ENCODE data around the gene PTPRK. TPM values are rescaled to one million over a fixed set of nuclear protein-coding genes. Genes with fewer than 3 reads are reported as not detected.

Gene PTPRK
- polyA plus RNA-seq, 1 donor (not counting 4 experiments of a cell fraction or from before 2014, with no cell fraction given): 52.7 TPM

DNA sequence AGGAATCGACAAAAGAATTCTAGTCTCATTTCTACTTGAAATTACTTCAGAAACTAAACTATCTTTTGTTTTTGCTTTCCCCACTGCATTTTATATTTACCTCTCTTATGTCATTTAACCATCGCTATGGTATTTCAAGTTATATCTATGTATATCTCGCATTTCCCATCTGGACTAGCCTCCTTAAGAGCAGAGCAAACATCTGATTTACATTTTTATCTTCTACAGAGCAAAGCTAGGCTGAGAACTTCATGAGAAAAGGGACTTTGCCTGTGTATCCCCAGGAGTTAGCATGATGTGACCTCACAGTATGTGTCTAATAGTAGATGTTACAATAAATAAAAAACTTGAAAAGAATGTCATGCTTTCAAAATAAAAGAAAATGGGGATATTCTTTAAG is 201.2 kb downstream of the PTPRK start:
- DNase-seq (ENCODE audit: low read depth, low spot score): no peak
- dilution Hi-C loops (cut with MboI; ENCODE audit: extremely low pct_ligation_motif_present, low sequenced_read_pairs): no loop called here
- TF ChIP-seq EZH2 (IDR thresholded peaks at IDR 0.05; ENCODE audit: low read length): no peak
- TF ChIP-seq, protein P1, sequence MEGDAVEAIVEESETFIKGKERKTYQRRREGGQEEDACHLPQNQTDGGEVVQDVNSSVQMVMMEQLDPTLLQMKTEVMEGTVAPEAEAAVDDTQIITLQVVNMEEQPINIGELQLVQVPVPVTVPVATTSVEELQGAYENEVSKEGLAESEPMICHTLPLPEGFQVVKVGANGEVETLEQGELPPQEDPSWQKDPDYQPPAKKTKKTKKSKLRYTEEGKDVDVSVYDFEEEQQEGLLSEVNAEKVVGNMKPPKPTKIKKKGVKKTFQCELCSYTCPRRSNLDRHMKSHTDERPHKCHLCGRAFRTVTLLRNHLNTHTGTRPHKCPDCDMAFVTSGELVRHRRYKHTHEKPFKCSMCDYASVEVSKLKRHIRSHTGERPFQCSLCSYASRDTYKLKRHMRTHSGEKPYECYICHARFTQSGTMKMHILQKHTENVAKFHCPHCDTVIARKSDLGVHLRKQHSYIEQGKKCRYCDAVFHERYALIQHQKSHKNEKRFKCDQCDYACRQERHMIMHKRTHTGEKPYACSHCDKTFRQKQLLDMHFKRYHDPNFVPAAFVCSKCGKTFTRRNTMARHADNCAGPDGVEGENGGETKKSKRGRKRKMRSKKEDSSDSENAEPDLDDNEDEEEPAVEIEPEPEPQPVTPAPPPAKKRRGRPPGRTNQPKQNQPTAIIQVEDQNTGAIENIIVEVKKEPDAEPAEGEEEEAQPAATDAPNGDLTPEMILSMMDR (optimal IDR thresholded peaks at IDR 0.05 in 1 of 3, IDR thresholded peaks at IDR 0.05 in 1 of 3, conservative IDR thresholded peaks at IDR 0.05 in 1 of 3; ENCODE audit: extremely low read depth in 1 of 3, insufficient read depth in 2 of 3, low read length in 3 of 3): no peak
- no peak for FAIRE-seq
- no peak overlapping the region for H3K4me3 ChIP-seq (ENCODE audit: control insufficient read depth in 2 of 3, extremely low read depth in 1 of 3, insufficient read depth in 2 of 3, low read depth in 1 of 3, low read length in 3 of 3)
- no peak overlapping the region for H3K9ac ChIP-seq (ENCODE audit: control insufficient read depth, extremely low read depth, insufficient read depth, low read length)
- no peaks in the 10 kb centered on the region for H3K9me3 ChIP-seq (ENCODE audit: control insufficient read depth, low read depth, low read length)
- no peak overlapping the region for H3K27ac ChIP-seq (ENCODE audit: control insufficient read depth, insufficient read depth, low read length)
- H2AFZ ChIP-seq (ENCODE audit: control insufficient read depth, low read length): no peak overlapping the region
- H3K4me1 ChIP-seq (ENCODE audit: control insufficient read depth, extremely low read depth, insufficient read depth, low read length): no peaks in the 10 kb centered on the region
- H3K9me1 ChIP-seq (ENCODE audit: control insufficient read depth, extremely low read depth, insufficient read depth, low read length): no peaks in the 10 kb centered on the region
- H3K36me3 ChIP-seq (ENCODE audit: control insufficient read depth in 2 of 2, extremely low read depth in 1 of 2, insufficient read depth in 2 of 2, low read length in 2 of 2): peaks cover 0 to 3% of the 10 kb centered on the region in 2 experiments
- no peaks in the 10 kb centered on the region for H3K27me3 ChIP-seq (ENCODE audit: control insufficient read depth, extremely low read depth, insufficient read depth, low read length)
- no peaks in the 10 kb centered on the region for H4K20me1 ChIP-seq (ENCODE audit: control insufficient read depth, extremely low read depth, insufficient read depth, low read length)
- peaks cover 59% of the 10 kb centered on the region for H3K79me2 ChIP-seq (ENCODE audit: control insufficient read depth, insufficient read depth, low read length)
- H3K4me2 ChIP-seq (ENCODE audit: control insufficient read depth, extremely low read depth, insufficient read depth, low read depth, low read length): no peak overlapping the region

DNA sequence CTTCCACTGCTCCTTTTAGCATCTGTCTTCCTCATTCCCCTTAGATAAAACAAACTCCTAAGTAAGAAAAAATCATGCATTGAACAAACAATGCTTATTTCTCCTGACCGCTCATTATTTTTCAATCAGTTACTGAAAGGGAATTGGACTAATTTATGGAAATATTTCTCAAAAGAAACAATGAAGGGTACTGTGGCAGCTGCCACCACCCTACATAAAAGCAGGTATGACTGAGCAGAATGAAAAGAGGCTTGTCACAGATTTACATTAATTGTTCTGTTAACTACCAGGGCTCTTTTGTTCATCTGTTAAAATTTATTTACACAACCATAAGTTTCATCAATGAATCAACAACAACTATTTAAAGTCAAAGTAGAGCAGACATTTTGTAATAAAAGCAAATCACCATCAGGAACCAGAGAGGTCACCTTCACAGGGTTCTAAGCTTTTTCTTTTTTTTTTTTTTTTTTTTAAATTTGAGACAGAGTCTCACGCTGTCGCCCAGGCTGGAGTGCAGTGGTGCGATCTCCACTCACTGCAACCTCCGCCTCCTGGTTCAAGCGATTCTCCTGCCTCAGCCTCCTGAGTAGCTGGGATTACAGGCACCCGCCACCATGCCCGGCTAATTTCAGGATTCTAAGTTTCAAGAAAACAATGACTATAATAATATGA is 204.0 kb downstream of the PTPRK start:
- peaks cover 60% of the 10 kb centered on the region for H3K79me2 ChIP-seq (ENCODE audit: control insufficient read depth, insufficient read depth, low read length)
- DNase-seq (ENCODE audit: low read depth, low spot score) (no peak), FAIRE-seq (no peak)
- no peak overlapping the region for H3K4me2 ChIP-seq (ENCODE audit: control insufficient read depth, extremely low read depth, insufficient read depth, low read depth, low read length)
- dilution Hi-C loops (cut with MboI; ENCODE audit: extremely low pct_ligation_motif_present, low sequenced_read_pairs): no loop called here
- no peak overlapping the region for H3K4me3 ChIP-seq (ENCODE audit: control insufficient read depth in 2 of 3, extremely low read depth in 1 of 3, insufficient read depth in 2 of 3, low read depth in 1 of 3, low read length in 3 of 3)
- H3K9me1 ChIP-seq (ENCODE audit: control insufficient read depth, extremely low read depth, insufficient read depth, low read length): no peaks in the 10 kb centered on the region
- H3K9me3 ChIP-seq (ENCODE audit: control insufficient read depth, low read depth, low read length): no peaks in the 10 kb centered on the region
- no peaks in the 10 kb centered on the region for H3K4me1 ChIP-seq (ENCODE audit: control insufficient read depth, extremely low read depth, insufficient read depth, low read length)
- no peak overlapping the region for H2AFZ ChIP-seq (ENCODE audit: control insufficient read depth, low read length)
- H3K27ac ChIP-seq (ENCODE audit: control insufficient read depth, insufficient read depth, low read length): no peak overlapping the region
- TF ChIP-seq, protein P1 (optimal IDR thresholded peaks at IDR 0.05 in 1 of 3, IDR thresholded peaks at IDR 0.05 in 1 of 3, conservative IDR thresholded peaks at IDR 0.05 in 1 of 3; ENCODE audit: extremely low read depth in 1 of 3, insufficient read depth in 2 of 3, low read length in 3 of 3): no peak
- no peak for TF ChIP-seq EZH2 (IDR thresholded peaks at IDR 0.05; ENCODE audit: low read length)
- H3K36me3 ChIP-seq (ENCODE audit: control insufficient read depth in 2 of 2, extremely low read depth in 1 of 2, insufficient read depth in 2 of 2, low read length in 2 of 2): peaks cover 0 to 3% of the 10 kb centered on the region in 2 experiments
- H4K20me1 ChIP-seq (ENCODE audit: control insufficient read depth, extremely low read depth, insufficient read depth, low read length): no peaks in the 10 kb centered on the region
- H3K9ac ChIP-seq (ENCODE audit: control insufficient read depth, extremely low read depth, insufficient read depth, low read length): no peak overlapping the region
- H3K27me3 ChIP-seq (ENCODE audit: control insufficient read depth, extremely low read depth, insufficient read depth, low read length): no peaks in the 10 kb centered on the region

Measured in keratinocyte (primary cell).